Umbilical cord (tissue), 2 donors: ENCODE data around the gene PDLIM4. TPM values are rescaled to one million over a fixed set of nuclear protein-coding genes. Genes with fewer than 3 reads are reported as not detected.

ENCODE experiments used
- DNase-seq: peaks from one replicate; pipeline ENCODE4 v3.0.0-alpha.2; 2015; ENCODE audit warnings: low spot score
- total RNA-seq: library from RNA; depleted of rRNA; stranded (reverse); fragments of >200 nt; gene quantifications from one replicate; pipeline ENCODE4 v1.2.3, GENCODE V29; 2014; ENCODE audit warnings: low replicate concordance; ENCODE audit not compliant: insufficient read depth

PDLIM4 gene
- total RNA-seq, 1 donor from 2014 or later, result 47.9 TPM

- no peak for DNase-seq
Measured at GRCh38 chr5:132253452-132254320, 3.8 kb upstream of the PDLIM4 start.

GRCh38 chr5:132254321-132254977 lies 3.0 kb upstream of the PDLIM4 start:
- DNase-seq, result no peak

GRCh38 chr5:132256086-132256782 lies 1.3 kb upstream of the PDLIM4 start:
- DNase-seq, result no peak

GRCh38 chr5:132256783-132257130 lies 739 bp upstream of the PDLIM4 start:
- DNase-seq, result no peak

DNA sequence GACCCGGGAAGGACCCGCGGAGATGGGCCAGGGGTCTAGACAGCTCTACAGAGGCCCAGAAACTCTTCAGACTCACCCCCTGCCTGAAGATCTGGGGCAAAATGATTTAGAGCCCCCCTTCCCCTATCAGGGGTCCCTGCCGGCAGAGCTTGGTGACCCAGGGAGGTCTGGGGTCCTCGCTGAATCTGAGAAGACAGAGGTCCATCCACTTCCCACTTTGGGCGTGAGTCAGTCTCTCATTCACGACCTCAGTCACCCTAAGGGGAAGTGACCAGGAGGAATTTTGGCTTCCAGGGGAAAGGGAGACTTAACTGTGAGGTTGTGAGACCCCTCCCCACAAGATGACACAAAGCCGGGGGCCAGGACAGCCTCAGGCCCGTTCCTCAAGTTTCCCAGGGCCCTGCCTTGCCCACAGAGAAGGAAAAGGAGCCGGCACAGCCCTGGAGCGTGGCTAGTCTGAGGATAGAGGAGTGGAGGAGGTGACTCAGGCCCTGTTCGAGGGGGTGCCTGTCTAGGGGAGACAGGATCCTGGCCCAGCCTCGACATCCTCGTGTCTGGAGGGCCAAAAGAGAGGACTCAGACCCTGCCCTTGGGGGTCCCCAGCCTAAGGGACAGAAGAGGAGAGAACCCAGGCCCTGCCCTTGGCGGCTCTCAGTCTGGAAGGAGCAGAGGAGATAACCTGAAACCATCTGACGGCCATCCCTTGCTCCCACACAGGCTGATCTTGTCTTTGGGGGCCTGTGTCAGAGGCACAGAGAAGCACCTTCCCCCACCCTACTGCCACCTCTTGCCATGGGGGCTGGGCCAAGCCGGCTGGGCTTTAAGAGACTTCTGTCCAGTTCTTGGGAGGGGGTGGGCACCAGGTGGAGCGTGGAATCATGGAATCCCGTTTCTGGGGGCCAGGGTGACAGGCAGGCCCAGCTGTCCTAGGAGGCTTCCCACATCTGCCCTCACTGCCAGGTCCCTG lies 889 bp downstream of the PDLIM4 start:
- DNase-seq, result peak; percentile 58

- DNase-seq, result peak; percentile 89
Measured at GRCh38 chr5:132259069-132259851, 1.8 kb downstream of the PDLIM4 start.

DNA sequence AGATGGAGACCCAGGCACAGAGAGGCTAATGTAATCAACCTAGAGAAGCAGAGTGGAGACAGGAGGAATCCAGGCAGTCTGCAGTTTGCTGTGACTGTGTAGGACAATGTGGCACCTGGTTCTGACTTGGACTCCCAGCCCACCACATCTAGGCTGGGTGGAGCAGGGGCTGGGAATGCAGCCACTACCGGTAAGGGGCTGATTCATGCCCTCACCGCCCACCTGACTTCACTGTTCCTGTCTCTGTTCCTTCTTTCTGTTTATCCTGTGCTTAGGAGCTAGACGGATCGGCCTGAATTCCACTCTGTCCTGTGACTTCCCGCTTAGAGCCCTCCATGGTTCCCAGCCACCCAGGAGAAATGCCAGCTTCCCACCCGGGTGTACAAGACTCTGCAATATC lies 2.6 kb downstream of the PDLIM4 start:
- DNase-seq, result no peak

DNA sequence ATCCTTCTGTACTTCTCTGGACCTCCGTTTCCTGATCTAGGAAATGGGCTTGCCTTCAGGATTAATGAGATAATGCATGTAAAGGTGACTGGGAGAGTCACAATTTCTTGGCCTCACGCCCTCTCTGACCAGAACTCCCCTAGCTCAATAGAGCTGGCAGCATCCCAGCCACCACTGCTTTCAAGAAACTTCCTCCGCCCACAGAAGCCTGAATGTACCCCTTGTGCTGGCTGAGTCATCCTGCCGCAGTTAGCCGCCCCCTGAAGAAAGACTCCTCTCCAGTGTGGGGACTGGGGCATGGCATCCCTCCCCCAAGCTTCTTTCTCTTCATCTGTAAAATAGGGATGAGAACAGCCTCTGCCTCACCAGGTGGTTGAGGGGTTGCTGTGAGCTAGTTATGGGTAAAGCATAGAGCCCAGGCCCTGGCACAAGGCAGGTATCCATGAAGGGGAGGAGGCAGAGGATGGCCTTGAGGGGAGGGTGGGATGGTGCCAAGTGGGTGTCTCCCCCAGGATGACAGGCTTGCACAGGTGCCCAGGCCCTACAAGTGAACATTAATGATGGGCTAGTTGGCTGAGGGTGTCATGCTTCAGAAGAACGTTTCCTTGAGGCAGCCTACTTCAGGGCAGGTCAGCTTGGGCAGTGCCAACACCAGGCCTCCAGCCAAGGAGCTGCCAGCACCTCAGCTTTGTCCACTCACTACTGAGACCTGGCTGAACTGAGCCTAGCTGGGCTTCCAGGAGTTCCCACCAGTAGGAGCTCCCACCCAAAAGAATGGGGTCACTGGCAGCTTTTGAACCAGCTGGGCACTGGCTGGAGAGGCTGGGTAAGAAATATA lies 3.4 kb downstream of the PDLIM4 start:
- peak; percentile 64 for DNase-seq

DNA sequence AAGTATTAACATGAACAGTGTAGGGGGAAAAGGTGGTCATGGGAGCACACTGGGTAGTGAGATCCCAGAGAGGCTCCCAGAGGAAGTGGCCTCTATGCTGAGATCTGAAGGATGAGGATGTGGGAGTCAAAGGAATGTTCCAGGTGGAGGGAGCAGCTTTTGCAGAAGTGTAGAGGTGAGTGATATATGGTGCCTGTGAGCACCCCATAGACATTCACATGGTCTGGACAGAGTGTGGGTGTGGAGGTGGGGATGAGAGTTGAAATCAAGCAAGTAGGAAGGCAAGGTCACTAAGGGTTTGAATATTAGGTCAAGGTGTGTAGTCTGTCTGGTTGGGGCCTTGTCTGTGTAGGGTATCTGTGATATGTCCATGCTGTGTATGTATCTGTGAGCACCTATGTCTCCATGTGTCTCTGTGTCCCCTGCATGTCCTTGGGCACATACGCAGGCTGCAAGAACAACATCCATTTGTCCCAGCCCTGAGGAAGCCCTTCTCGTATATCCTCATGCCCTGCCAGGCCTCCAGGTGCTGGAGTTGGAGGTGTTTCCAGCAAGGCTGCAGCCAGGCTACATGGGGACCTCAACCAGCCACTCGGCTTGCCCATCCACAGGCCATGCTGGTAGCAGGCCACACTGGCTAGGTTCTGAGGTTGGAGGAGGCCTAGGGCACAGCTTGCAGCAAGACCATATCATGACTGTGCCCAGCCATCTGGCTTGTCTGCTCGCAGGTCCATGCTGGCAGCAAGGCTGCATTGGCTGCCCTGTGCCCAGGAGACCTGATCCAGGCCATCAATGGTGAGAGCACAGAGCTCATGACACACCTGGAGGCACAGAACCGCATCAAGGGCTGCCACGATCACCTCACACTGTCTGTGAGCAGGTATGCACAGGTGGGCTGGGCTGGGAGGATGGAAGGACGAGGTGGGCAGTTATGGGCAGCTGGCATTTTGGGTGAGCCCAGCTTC lies 4.7 kb downstream of the PDLIM4 start:
- no peak for DNase-seq

- DNase-seq, result no peak
Measured at GRCh38 chr5:132262882-132263547, 5.5 kb downstream of the PDLIM4 start.

GRCh38 chr5:132263548-132264261 lies 6.2 kb downstream of the PDLIM4 start:
- DNase-seq, result peak; percentile 66

DNA sequence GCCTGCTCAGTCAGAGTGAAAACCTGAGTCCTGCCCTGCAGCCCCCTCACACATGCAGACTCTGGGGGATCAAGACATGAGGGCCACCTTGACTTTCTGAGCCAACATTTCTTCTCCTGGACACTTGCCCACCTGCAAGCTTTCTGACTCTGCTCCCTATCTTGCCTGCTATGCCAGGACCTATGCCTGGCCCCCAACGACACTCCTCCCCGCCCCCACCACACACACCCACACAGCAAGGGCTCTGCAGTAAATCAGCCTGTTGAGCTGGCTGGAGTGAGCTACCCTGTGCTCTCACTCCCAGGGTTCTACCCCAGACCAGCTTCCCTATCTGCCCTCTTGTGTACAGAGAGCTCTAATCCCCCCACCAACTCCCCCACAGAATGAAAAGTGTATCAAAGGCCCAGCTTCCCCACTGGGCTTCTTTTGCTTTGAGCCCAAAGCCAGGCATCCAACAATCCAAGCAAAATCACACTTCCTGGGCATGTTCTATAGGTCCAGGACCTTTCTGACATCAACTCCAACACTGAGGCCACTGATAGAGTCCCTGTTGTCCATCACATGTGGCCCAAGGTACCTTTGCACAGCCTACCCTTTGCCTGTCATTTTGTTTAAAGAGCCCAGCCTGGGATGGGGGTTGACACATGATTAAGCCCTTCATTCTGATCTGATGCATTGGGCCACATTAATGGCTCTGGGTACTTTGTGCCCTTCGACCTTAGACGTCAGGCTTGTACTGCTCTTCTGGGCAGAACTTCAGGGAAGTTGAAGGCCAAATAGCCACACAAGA lies 7.2 kb downstream of the PDLIM4 start:
- no peak for DNase-seq

DNA sequence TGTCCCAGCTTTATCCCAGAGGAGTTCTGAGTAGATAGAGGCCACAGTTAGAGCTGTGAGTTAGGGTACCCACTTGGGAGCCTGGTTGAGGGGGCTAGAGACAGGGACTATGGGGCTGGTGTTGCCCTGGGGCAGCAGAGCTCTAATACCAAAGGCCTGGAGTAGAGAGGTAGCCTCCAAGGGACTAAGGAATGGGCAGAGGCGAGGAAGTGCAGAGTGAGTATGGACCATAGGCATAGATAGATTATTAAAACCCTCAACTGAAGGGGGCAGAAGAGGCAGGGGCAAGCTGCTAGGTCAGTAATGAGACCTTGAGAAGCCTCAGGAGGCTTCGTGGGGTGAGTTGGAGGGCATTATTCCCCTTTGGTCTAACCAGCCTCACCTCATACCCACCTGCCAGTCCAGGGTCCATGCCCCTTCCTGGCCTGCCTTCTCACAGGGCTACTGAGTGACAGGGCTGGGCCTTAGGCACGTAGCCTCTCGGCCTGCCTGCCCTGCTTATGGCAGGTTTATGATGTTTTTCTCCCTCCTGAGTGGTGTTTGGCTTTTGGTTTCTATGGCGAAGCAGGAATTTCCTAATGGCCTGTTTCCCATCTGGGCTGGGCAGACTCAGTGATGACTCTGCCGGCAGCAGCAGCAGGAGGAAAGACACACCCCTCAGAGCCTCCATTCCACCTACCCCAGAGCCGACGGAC lies 8.0 kb downstream of the PDLIM4 start:
- peak; percentile 98 for DNase-seq

- no peak for DNase-seq
Measured at GRCh38 chr5:132266031-132266835, 8.7 kb downstream of the PDLIM4 start.

DNA sequence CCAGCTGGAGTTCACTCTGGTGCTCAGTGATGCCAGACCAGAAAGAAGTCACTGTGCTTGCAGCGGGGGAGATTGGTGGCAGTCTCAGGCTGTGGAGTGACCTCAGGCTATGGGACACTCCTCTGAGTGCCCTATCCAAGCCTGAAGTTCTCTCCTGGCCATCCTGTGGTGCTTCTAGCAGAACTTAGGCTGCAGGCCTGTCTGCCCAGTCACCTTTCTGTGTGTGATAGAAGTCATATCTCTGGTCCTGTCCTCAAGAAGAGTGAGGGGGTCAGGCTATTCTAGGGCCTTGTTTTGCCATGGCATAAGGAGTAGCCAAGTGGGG lies 9.3 kb downstream of the PDLIM4 start:
- DNase-seq, result no peak
